ENCODE results near the gene KRT36.

DNA sequence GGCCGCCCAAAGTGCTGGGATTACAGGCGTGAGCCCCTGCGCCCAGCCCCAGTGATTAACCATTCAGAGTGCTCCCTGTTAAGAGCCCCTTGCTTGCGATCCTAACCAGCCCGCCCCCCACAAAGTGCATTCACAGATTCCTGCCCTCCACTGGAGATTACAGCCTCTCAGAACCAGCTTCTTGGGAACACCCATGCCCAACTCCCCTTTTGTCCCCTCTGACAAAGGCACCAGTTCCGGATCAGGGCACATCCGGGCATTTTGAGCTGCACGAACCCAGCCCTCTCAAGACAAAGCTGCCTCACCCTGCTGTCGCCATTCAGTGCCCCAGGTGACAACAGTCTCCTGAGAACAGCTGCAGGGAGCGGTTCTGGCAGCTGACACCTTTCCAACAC, 39.2 kb upstream of the KRT36 start:
- TF ChIP-seq, protein P1, sequence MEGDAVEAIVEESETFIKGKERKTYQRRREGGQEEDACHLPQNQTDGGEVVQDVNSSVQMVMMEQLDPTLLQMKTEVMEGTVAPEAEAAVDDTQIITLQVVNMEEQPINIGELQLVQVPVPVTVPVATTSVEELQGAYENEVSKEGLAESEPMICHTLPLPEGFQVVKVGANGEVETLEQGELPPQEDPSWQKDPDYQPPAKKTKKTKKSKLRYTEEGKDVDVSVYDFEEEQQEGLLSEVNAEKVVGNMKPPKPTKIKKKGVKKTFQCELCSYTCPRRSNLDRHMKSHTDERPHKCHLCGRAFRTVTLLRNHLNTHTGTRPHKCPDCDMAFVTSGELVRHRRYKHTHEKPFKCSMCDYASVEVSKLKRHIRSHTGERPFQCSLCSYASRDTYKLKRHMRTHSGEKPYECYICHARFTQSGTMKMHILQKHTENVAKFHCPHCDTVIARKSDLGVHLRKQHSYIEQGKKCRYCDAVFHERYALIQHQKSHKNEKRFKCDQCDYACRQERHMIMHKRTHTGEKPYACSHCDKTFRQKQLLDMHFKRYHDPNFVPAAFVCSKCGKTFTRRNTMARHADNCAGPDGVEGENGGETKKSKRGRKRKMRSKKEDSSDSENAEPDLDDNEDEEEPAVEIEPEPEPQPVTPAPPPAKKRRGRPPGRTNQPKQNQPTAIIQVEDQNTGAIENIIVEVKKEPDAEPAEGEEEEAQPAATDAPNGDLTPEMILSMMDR (conservative IDR thresholded peaks at IDR 0.05; ENCODE audit: low read depth in 2 of 2): no peak
- TF ChIP-seq CREB1 (CRISPR knock-in tag; IDR thresholded peaks at IDR 0.05; ENCODE audit: low read depth) (no peak), EZH2 (IDR thresholded peaks at IDR 0.05; ENCODE audit: low read depth, unreplicated experiment) (no peak), EZH2phosphoT487 (IDR thresholded peaks at IDR 0.05; ENCODE audit: unreplicated experiment) (no peak), POLR2AphosphoS5 (IDR thresholded peaks at IDR 0.05; ENCODE audit: low read depth) (no peak), STAT1 (IDR thresholded peaks at IDR 0.05; ENCODE audit: unreplicated experiment) (no peak), ZNF114 (CRISPR knock-in tag; IDR thresholded peaks at IDR 0.05) (no peak), ZNF331 (CRISPR knock-in tag; IDR thresholded peaks at IDR 0.05; ENCODE audit: low read depth) (no peak), JUNB (IDR thresholded peaks at IDR 0.05; ENCODE audit: unreplicated experiment) (no peak), NANOG (IDR thresholded peaks at IDR 0.05; ENCODE audit: borderline replicate concordance) (no peak)
- TF ChIP-seq, protein P2, sequence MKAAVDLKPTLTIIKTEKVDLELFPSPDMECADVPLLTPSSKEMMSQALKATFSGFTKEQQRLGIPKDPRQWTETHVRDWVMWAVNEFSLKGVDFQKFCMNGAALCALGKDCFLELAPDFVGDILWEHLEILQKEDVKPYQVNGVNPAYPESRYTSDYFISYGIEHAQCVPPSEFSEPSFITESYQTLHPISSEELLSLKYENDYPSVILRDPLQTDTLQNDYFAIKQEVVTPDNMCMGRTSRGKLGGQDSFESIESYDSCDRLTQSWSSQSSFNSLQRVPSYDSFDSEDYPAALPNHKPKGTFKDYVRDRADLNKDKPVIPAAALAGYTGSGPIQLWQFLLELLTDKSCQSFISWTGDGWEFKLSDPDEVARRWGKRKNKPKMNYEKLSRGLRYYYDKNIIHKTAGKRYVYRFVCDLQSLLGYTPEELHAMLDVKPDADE (IDR thresholded peaks at IDR 0.05): no peak
- TF ChIP-seq, protein P3, sequence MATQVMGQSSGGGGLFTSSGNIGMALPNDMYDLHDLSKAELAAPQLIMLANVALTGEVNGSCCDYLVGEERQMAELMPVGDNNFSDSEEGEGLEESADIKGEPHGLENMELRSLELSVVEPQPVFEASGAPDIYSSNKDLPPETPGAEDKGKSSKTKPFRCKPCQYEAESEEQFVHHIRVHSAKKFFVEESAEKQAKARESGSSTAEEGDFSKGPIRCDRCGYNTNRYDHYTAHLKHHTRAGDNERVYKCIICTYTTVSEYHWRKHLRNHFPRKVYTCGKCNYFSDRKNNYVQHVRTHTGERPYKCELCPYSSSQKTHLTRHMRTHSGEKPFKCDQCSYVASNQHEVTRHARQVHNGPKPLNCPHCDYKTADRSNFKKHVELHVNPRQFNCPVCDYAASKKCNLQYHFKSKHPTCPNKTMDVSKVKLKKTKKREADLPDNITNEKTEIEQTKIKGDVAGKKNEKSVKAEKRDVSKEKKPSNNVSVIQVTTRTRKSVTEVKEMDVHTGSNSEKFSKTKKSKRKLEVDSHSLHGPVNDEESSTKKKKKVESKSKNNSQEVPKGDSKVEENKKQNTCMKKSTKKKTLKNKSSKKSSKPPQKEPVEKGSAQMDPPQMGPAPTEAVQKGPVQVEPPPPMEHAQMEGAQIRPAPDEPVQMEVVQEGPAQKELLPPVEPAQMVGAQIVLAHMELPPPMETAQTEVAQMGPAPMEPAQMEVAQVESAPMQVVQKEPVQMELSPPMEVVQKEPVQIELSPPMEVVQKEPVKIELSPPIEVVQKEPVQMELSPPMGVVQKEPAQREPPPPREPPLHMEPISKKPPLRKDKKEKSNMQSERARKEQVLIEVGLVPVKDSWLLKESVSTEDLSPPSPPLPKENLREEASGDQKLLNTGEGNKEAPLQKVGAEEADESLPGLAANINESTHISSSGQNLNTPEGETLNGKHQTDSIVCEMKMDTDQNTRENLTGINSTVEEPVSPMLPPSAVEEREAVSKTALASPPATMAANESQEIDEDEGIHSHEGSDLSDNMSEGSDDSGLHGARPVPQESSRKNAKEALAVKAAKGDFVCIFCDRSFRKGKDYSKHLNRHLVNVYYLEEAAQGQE (IDR thresholded peaks at IDR 0.05; ENCODE audit: unreplicated experiment): no peak
